IMR-90 (cell line): ENCODE data around the gene C1QTNF12.
A peak's percentile ranks its signal among the peaks of the same experiment; 100 is the strongest.

Experiments
- CEBPB ChIP-seq: IDR thresholded peaks from 2 replicates; pipeline ENCODE4 v1.6.1; 2012; ENCODE audit warnings: low read depth, low read length, improper control_type of control experiment
- CTCF ChIP-seq: conservative IDR thresholded peaks from 2 replicates; pipeline ENCODE4 v1.5.1; 2012; ENCODE audit warnings: mild to moderate bottlenecking, low read depth, low read length, improper control_type of control experiment
- MAFK ChIP-seq: IDR thresholded peaks from 2 replicates; pipeline ENCODE4 v1.6.1; 2012; ENCODE audit warnings: low read depth, low read length, improper control_type of control experiment
- MXI1 ChIP-seq: IDR thresholded peaks from 2 replicates; pipeline ENCODE4 v1.6.1; 2012; ENCODE audit warnings: low read depth, mild to moderate bottlenecking, low read length, moderate library complexity, borderline replicate concordance
- RAD21 ChIP-seq: IDR thresholded peaks from 2 replicates; pipeline ENCODE4 v1.6.1; 2012; ENCODE audit warnings: low read length, improper control_type of control experiment

DNA sequence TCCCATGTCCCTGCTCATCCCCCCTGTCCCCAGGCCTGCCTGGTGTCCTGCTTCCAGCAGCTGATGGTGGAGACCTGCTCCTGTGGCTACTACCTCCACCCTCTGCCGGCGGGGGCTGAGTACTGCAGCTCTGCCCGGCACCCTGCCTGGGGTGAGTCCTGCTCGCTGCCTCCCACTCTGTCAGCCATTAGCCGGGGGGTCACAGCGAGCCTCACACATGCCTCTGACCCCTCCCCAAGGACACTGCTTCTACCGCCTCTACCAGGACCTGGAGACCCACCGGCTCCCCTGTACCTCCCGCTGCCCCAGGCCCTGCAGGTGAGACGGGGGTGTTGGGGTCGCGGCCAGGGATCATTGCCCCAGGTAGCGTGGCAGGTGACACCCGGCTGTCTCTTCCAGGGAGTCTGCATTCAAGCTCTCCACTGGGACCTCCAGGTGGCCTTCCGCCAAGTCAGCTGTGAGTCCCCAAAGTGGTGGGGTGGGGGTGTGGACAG is 43.8 kb upstream of the C1QTNF12 start:
- TF ChIP-seq CTCF (peak; percentile 64), RAD21 (peak; percentile 63), MAFK (no peak), MXI1 (no peak), CEBPB (no peak)
